ENCODE data around the gene SLC6A15.

DNA sequence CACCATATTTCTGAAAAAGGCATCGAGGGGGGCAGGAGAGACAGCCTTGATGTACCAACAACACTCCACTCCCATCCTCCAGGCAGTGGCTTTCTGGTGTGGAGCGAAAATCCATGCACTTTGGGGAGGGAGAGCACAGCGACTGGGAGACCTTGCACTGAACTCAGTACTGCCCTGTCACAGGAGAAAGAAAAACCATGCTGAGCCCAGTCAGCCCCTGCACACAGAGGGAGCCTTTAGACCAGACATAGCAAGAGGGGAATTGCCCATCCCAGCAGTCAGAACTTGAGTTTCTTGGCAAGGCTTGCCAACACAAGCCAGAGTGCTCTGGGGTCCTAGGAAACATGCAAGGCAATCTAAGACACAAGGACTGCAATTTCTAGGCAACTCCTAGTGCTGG is 24.8 kb upstream of the SLC6A15 start:
- TF ChIP-seq CTCF (IDR thresholded peaks at IDR 0.05; ENCODE audit: low read depth, low read length, missing input control) (no peak), TAF1 (conservative IDR thresholded peaks at IDR 0.05) (no peak), GABPA (IDR thresholded peaks at IDR 0.05 in 1 of 2, conservative IDR thresholded peaks at IDR 0.05 in 1 of 2) (no peak), FOXA1 (IDR thresholded peaks at IDR 0.05) (no peak), MAX (IDR thresholded peaks at IDR 0.05) (no peak), SP1 (IDR thresholded peaks at IDR 0.05) (no peak), RXRA (IDR thresholded peaks at IDR 0.05) (no peak), RAD21 (IDR thresholded peaks at IDR 0.05) (no peak), YY1 (IDR thresholded peaks at IDR 0.05) (no peak), ZBTB33 (IDR thresholded peaks at IDR 0.05) (no peak)
- TF ChIP-seq, protein P1, sequence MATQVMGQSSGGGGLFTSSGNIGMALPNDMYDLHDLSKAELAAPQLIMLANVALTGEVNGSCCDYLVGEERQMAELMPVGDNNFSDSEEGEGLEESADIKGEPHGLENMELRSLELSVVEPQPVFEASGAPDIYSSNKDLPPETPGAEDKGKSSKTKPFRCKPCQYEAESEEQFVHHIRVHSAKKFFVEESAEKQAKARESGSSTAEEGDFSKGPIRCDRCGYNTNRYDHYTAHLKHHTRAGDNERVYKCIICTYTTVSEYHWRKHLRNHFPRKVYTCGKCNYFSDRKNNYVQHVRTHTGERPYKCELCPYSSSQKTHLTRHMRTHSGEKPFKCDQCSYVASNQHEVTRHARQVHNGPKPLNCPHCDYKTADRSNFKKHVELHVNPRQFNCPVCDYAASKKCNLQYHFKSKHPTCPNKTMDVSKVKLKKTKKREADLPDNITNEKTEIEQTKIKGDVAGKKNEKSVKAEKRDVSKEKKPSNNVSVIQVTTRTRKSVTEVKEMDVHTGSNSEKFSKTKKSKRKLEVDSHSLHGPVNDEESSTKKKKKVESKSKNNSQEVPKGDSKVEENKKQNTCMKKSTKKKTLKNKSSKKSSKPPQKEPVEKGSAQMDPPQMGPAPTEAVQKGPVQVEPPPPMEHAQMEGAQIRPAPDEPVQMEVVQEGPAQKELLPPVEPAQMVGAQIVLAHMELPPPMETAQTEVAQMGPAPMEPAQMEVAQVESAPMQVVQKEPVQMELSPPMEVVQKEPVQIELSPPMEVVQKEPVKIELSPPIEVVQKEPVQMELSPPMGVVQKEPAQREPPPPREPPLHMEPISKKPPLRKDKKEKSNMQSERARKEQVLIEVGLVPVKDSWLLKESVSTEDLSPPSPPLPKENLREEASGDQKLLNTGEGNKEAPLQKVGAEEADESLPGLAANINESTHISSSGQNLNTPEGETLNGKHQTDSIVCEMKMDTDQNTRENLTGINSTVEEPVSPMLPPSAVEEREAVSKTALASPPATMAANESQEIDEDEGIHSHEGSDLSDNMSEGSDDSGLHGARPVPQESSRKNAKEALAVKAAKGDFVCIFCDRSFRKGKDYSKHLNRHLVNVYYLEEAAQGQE (IDR thresholded peaks at IDR 0.05), result no peak
- TF ChIP-seq, protein P2, sequence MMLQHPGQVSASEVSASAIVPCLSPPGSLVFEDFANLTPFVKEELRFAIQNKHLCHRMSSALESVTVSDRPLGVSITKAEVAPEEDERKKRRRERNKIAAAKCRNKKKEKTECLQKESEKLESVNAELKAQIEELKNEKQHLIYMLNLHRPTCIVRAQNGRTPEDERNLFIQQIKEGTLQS (IDR thresholded peaks at IDR 0.05), result no peak

Data from liver (tissue), 3 donors.